HEK293 (cell line): Measurements from ENCODE around the gene TAS2R50.

ENCODE experiments used
- CTCF ChIA-PET: fragments of 350-600 bp; formaldehyde crosslinking; extraction: SDS; loops from one replicate; lab custom pipeline; 2021; ENCODE audit warnings: antibody characterized with exemption; lab: Yijun Ruan, JAX
- POLR2A ChIA-PET: fragments of 300-600 bp; formaldehyde crosslinking; extraction: SDS; loops from one replicate; lab custom pipeline; 2020; ENCODE audit warnings: antibody characterized with exemption, inconsistent platforms; lab: Yijun Ruan, JAX
- H3K27ac ChIP-seq: fragments of 200-500 bp; sonication (Bioruptor generic); 2 replicates; pipeline ENCODE4 v1.5.1; 2014; ENCODE audit warnings: low read depth, low read length, control low read depth, inconsistent platforms; ENCODE audit errors: extremely low read depth
- H3K36me3 ChIP-seq, 2 experiments: fragments of 200-500 bp in 1 of 2; sonication (Bioruptor generic) in 1 of 2; 1 replicate in 1 of 2; 2 replicates in 1 of 2; pipeline ENCODE4 v1.5.1; 2014 to 2017; ENCODE audit warnings: inconsistent platforms in 2 of 2, low read length in 2 of 2; ENCODE audit not compliant: control insufficient read depth in 2 of 2, insufficient read depth in 1 of 2
- H3K4me1 ChIP-seq: fragments of 200-500 bp; sonication (Bioruptor generic); 2 replicates; pipeline ENCODE4 v1.5.1; 2014; ENCODE audit warnings: mild to moderate bottlenecking, low read length, inconsistent platforms; ENCODE audit not compliant: control insufficient read depth, insufficient read depth
- H3K4me3 ChIP-seq: 2 replicates; pipeline ENCODE4 v1.5.1; 2011; ENCODE audit warnings: low read depth, mild to moderate bottlenecking, control low read depth, low read length, moderate library complexity
- H3K9me3 ChIP-seq: fragments of 200-500 bp; sonication (Bioruptor generic); 2 replicates; pipeline ENCODE4 v1.5.1; 2014; ENCODE audit warnings: low read depth, low read length, inconsistent platforms; ENCODE audit not compliant: control insufficient read depth, insufficient read depth
- BCL11B ChIP-seq: fragments of 450-650 bp; formaldehyde crosslinking; IDR thresholded peaks from 2 replicates; pipeline ENCODE4 v1.5.1; 2016; ENCODE audit warnings: low read depth, missing biosample characterization, missing genetic modification characterization
- HOXC10 ChIP-seq: sonication (generic); formaldehyde crosslinking; IDR thresholded peaks from 2 replicates; pipeline ENCODE4 v1.8.1; 2023; ENCODE audit warnings: mild to moderate bottlenecking, missing genetic modification reagents
- KLF1 ChIP-seq: fragments of 450-650 bp; formaldehyde crosslinking; IDR thresholded peaks from 2 replicates; pipeline ENCODE4 v1.5.1; 2016; ENCODE audit warnings: missing biosample characterization, missing genetic modification characterization
- KLF8 ChIP-seq: fragments of 450-650 bp; formaldehyde crosslinking; IDR thresholded peaks from 2 replicates; pipeline ENCODE4 v1.5.1; 2016; ENCODE audit warnings: missing biosample characterization, missing genetic modification characterization
- MEIS1 ChIP-seq: sonication (generic); formaldehyde crosslinking; IDR thresholded peaks from 2 replicates; pipeline ENCODE4 v1.8.1; 2022; ENCODE audit warnings: missing genetic modification reagents, mild to moderate bottlenecking, borderline replicate concordance
- RBAK ChIP-seq: fragments of 450-650 bp; formaldehyde crosslinking; IDR thresholded peaks from 2 replicates; pipeline ENCODE4 v1.5.1; 2016; ENCODE audit warnings: missing biosample characterization, missing genetic modification characterization
- REPIN1 ChIP-seq: fragments of 450-650 bp; formaldehyde crosslinking; IDR thresholded peaks from 2 replicates; pipeline ENCODE4 v1.5.1; 2017; ENCODE audit warnings: missing biosample characterization, missing genetic modification characterization, low read depth
- SCRT1 ChIP-seq: fragments of 450-650 bp; formaldehyde crosslinking; IDR thresholded peaks from 2 replicates; pipeline ENCODE4 v1.5.1; 2016; ENCODE audit warnings: missing biosample characterization, missing genetic modification characterization, borderline replicate concordance
- SP2 ChIP-seq: fragments of 450-650 bp; formaldehyde crosslinking; IDR thresholded peaks from 2 replicates; pipeline ENCODE4 v1.5.1; 2016; ENCODE audit warnings: missing biosample characterization, missing genetic modification characterization
- SP3 ChIP-seq: fragments of 450-650 bp; formaldehyde crosslinking; IDR thresholded peaks from 2 replicates; pipeline ENCODE4 v1.5.1; 2016; ENCODE audit warnings: missing biosample characterization, missing genetic modification characterization
- SP7 ChIP-seq: fragments of 450-650 bp; formaldehyde crosslinking; IDR thresholded peaks from 2 replicates; pipeline ENCODE4 v1.5.1; 2016; ENCODE audit warnings: missing biosample characterization, missing genetic modification characterization
- ZBTB1 ChIP-seq: fragments of 450-650 bp; formaldehyde crosslinking; IDR thresholded peaks from 2 replicates; pipeline ENCODE4 v1.5.1; 2016; ENCODE audit warnings: missing biosample characterization, missing genetic modification characterization
- ZNF10 ChIP-seq: fragments of 450-650 bp; formaldehyde crosslinking; IDR thresholded peaks from 2 replicates; pipeline ENCODE4 v1.5.1; 2017; ENCODE audit warnings: missing biosample characterization, missing genetic modification characterization
- ZNF174 ChIP-seq: fragments of 450-650 bp; formaldehyde crosslinking; IDR thresholded peaks from 2 replicates; pipeline ENCODE4 v1.5.0; 2017; ENCODE audit warnings: missing biosample characterization, mild to moderate bottlenecking, missing genetic modification characterization
- ZNF175 ChIP-seq: fragments of 450-650 bp; formaldehyde crosslinking; IDR thresholded peaks from 2 replicates; pipeline ENCODE4 v1.5.1; 2016; ENCODE audit warnings: missing biosample characterization, missing genetic modification characterization
- ZNF184 ChIP-seq: fragments of 450-650 bp; IDR thresholded peaks from 2 replicates; pipeline ENCODE4 v1.5.1; 2018; ENCODE audit warnings: missing biosample characterization, mild to moderate bottlenecking, missing genetic modification characterization
- ZNF19 ChIP-seq: fragments of 450-650 bp; formaldehyde crosslinking; IDR thresholded peaks from 2 replicates; pipeline ENCODE4; 2016; ENCODE audit warnings: missing biosample characterization, missing genetic modification characterization, low read depth
- ZNF2 ChIP-seq: fragments of 450-650 bp; formaldehyde crosslinking; IDR thresholded peaks from 2 replicates; pipeline ENCODE4 v1.5.1; 2016; ENCODE audit warnings: missing biosample characterization, missing genetic modification characterization
- ZNF211 ChIP-seq: fragments of 450-650 bp; formaldehyde crosslinking; IDR thresholded peaks from 2 replicates; pipeline ENCODE4 v1.5.1; 2016; ENCODE audit warnings: low read depth, missing biosample characterization, missing genetic modification characterization
- ZNF214 ChIP-seq: fragments of 450-650 bp; formaldehyde crosslinking; IDR thresholded peaks from 2 replicates; pipeline ENCODE4 v1.5.1; 2017; ENCODE audit warnings: missing biosample characterization, mild to moderate bottlenecking, missing genetic modification characterization, borderline replicate concordance
- ZNF221 ChIP-seq: fragments of 450-650 bp; formaldehyde crosslinking; IDR thresholded peaks from 2 replicates; pipeline ENCODE4 v1.5.1; 2017; ENCODE audit warnings: missing biosample characterization, missing genetic modification characterization, borderline replicate concordance
- ZNF24 ChIP-seq: fragments of 450-650 bp; formaldehyde crosslinking; IDR thresholded peaks from 2 replicates; pipeline ENCODE4 v1.5.1; 2016; ENCODE audit warnings: missing biosample characterization, missing genetic modification characterization
- ZNF292 ChIP-seq: fragments of 450-650 bp; formaldehyde crosslinking; IDR thresholded peaks from 2 replicates; pipeline ENCODE4 v1.5.1; 2016; ENCODE audit warnings: low read depth, missing biosample characterization, missing genetic modification characterization, borderline replicate concordance
- ZNF302 ChIP-seq: fragments of 450-650 bp; formaldehyde crosslinking; IDR thresholded peaks from 2 replicates; pipeline ENCODE4 v1.5.1; 2016; ENCODE audit warnings: missing biosample characterization, missing genetic modification characterization, low read depth
- ZNF335 ChIP-seq: fragments of 450-650 bp; formaldehyde crosslinking; conservative IDR thresholded peaks from 2 replicates; pipeline ENCODE4 v1.5.1; 2016; ENCODE audit warnings: missing biosample characterization, missing genetic modification characterization
- ZNF391 ChIP-seq: fragments of 450-650 bp; formaldehyde crosslinking; IDR thresholded peaks from 2 replicates; pipeline ENCODE4 v1.5.1; 2016; ENCODE audit warnings: low read depth, missing biosample characterization, missing genetic modification characterization, borderline replicate concordance
- ZNF416 ChIP-seq: fragments of 450-650 bp; formaldehyde crosslinking; IDR thresholded peaks from 2 replicates; pipeline ENCODE4 v1.5.1; 2016; ENCODE audit warnings: missing biosample characterization, missing genetic modification characterization
- ZNF529 ChIP-seq: fragments of 450-650 bp; formaldehyde crosslinking; IDR thresholded peaks from 2 replicates; pipeline ENCODE4 v1.5.1; 2017; ENCODE audit warnings: missing genetic modification characterization, missing biosample characterization; ENCODE audit not compliant: insufficient replicate concordance
- ZSCAN16 ChIP-seq: fragments of 450-650 bp; formaldehyde crosslinking; IDR thresholded peaks from 2 replicates; pipeline ENCODE4 v1.5.1; 2016; ENCODE audit warnings: missing biosample characterization, missing genetic modification characterization
- TF ChIP-seq, protein P1 (sequence below): fragments of 450-650 bp; formaldehyde crosslinking; IDR thresholded peaks from 2 replicates; pipeline ENCODE4 v1.5.1; 2016; ENCODE audit warnings: missing biosample characterization, missing genetic modification characterization
- TF ChIP-seq, protein P2 (sequence below): fragments of 450-650 bp; formaldehyde crosslinking; IDR thresholded peaks from 2 replicates; pipeline ENCODE4 v1.5.1; 2016; ENCODE audit warnings: missing biosample characterization, missing genetic modification characterization
- TF ChIP-seq, protein P3 (sequence below): fragments of 450-650 bp; formaldehyde crosslinking; IDR thresholded peaks from 2 replicates; pipeline ENCODE4 v1.5.1; 2016; ENCODE audit warnings: missing biosample characterization, missing genetic modification characterization, borderline replicate concordance
- TF ChIP-seq, protein P4 (sequence below): fragments of 450-650 bp; formaldehyde crosslinking; IDR thresholded peaks from 2 replicates; pipeline ENCODE4 v1.5.1; 2017; ENCODE audit warnings: missing biosample characterization, mild to moderate bottlenecking, missing genetic modification characterization, moderate library complexity

TAS2R50 gene

DNA sequence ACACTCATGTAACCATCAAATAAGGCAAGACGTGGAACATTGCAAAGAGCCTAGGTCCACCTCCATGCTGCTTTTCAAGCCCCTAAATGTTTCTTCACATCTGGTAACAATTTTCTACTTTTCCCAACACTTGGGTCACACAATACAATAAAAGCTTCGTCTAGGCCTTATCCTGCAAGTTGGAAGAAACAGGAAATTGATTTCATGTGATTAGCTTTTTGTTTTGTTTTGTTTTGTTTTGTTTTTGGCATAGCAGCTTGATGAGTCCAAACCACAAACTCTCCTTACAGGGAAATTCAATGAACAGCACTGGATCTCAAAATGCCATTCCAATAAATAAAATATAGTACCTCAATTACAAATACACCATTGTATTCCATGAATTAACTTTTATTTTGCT is 19.3 kb downstream of the TAS2R50 start:
- no peak for TF ChIP-seq SP7 (tag by site-specific recombination)
- TF ChIP-seq ZNF302 (tag by site-specific recombination): no peak
- TF ChIP-seq ZNF391 (tag by site-specific recombination): no peak
- TF ChIP-seq SCRT1: no peak
- TF ChIP-seq ZNF10 (tag by site-specific recombination): no peak
- no peak for TF ChIP-seq ZSCAN16 (tag by site-specific recombination)
- no peak for TF ChIP-seq SP2
- TF ChIP-seq, protein P1, sequence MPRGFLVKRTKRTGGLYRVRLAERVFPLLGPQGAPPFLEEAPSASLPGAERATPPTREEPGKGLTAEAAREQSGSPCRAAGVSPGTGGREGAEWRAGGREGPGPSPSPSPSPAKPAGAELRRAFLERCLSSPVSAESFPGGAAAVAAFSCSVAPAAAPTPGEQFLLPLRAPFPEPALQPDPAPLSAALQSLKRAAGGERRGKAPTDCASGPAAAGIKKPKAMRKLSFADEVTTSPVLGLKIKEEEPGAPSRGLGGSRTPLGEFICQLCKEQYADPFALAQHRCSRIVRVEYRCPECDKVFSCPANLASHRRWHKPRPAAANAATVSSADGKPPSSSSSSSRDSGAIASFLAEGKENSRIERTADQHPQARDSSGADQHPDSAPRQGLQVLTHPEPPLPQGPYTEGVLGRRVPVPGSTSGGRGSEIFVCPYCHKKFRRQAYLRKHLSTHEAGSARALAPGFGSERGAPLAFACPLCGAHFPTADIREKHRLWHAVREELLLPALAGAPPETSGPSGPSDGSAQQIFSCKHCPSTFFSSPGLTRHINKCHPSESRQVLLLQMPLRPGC (tag by site-specific recombination): no peak
- TF ChIP-seq KLF1 (tag by site-specific recombination): no peak
- no peak for TF ChIP-seq ZNF529 (tag by site-specific recombination)
- TF ChIP-seq ZNF19 (tag by site-specific recombination): no peak
- TF ChIP-seq KLF8 (tag by site-specific recombination): no peak
- TF ChIP-seq HOXC10 (CRISPR knock-in tag): no peak
- no peak for TF ChIP-seq SP3 (tag by site-specific recombination)
- no peak for TF ChIP-seq BCL11B
- TF ChIP-seq ZNF175: no peak
- TF ChIP-seq RBAK (tag by site-specific recombination): no peak
- TF ChIP-seq ZNF221 (tag by site-specific recombination): no peak
- CTCF ChIA-PET: no interaction called here
- no peak overlapping the region for H3K4me3 ChIP-seq

DNA sequence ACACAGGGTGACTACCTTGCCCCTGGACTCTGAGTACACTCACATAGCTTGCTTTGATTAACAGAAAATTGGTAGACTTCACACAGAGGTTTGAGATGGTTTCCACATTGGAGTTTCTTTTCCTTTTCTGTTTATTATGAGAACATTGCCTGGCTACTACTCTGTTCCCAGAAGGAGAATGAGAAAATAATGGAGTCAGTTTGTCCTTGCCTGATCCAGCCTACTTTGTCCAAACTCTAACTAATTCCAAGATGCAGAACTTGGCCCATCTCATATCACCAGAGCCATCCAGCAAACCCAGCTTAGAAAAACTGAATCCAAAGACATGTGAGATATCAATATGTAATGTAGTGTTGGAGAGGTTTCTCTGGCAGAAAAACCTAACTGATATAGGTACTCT is 20.4 kb downstream of the TAS2R50 start:
- no peak overlapping the region for H3K27ac ChIP-seq
- no peaks in the 10 kb centered on the region for H3K9me3 ChIP-seq
- H3K4me3 ChIP-seq: no peak overlapping the region
- CTCF ChIA-PET: interaction anchor here (0.6 kb wide), 1 partner anchor 22 kb away, joined by 4 read pairs; no protein-coding TSS in a partner anchor
- POLR2A ChIA-PET: no interaction called here
- H3K4me1 ChIP-seq: no peaks in the 10 kb centered on the region
- no peaks in the 10 kb centered on the region for H3K36me3 ChIP-seq
- TF ChIP-seq ZNF24 (tag by site-specific recombination) (no peak), ZNF211 (tag by site-specific recombination) (no peak), ZNF214 (no peak), SP2 (no peak), ZBTB1 (tag by site-specific recombination) (no peak), ZNF416 (tag by site-specific recombination) (no peak), ZNF292 (tag by site-specific recombination) (no peak), ZNF184 (tag by site-specific recombination) (no peak), MEIS1 (no peak), ZNF335 (tag by site-specific recombination) (no peak), REPIN1 (tag by site-specific recombination) (no peak), ZNF2 (no peak), ZNF19 (tag by site-specific recombination) (no peak), ZNF174 (tag by site-specific recombination) (no peak)
- TF ChIP-seq, protein P2, sequence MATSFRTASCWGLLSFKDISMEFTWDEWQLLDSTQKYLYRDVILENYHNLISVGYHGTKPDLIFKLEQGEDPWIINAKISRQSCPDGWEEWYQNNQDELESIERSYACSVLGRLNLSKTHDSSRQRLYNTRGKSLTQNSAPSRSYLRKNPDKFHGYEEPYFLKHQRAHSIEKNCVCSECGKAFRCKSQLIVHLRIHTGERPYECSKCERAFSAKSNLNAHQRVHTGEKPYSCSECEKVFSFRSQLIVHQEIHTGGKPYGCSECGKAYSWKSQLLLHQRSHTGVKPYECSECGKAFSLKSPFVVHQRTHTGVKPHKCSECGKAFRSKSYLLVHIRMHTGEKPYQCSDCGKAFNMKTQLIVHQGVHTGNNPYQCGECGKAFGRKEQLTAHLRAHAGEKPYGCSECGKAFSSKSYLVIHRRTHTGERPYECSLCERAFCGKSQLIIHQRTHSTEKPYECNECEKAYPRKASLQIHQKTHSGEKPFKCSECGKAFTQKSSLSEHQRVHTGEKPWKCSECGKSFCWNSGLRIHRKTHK (tag by site-specific recombination): no peak
- TF ChIP-seq, protein P3, sequence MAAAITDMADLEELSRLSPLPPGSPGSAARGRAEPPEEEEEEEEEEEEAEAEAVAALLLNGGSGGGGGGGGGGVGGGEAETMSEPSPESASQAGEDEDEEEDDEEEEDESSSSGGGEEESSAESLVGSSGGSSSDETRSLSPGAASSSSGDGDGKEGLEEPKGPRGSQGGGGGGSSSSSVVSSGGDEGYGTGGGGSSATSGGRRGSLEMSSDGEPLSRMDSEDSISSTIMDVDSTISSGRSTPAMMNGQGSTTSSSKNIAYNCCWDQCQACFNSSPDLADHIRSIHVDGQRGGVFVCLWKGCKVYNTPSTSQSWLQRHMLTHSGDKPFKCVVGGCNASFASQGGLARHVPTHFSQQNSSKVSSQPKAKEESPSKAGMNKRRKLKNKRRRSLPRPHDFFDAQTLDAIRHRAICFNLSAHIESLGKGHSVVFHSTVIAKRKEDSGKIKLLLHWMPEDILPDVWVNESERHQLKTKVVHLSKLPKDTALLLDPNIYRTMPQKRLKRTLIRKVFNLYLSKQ (tag by site-specific recombination): no peak
- TF ChIP-seq, protein P4, sequence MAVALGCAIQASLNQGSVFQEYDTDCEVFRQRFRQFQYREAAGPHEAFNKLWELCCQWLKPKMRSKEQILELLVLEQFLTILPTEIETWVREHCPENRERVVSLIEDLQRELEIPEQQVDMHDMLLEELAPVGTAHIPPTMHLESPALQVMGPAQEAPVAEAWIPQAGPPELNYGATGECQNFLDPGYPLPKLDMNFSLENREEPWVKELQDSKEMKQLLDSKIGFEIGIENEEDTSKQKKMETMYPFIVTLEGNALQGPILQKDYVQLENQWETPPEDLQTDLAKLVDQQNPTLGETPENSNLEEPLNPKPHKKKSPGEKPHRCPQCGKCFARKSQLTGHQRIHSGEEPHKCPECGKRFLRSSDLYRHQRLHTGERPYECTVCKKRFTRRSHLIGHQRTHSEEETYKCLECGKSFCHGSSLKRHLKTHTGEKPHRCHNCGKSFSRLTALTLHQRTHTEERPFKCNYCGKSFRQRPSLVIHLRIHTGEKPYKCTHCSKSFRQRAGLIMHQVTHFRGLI (tag by site-specific recombination): no peak

More for the DNA sequence above, 19.3 kb downstream of the TAS2R50 start:
- Histone ChIP-seq H3K27ac (no peak overlapping the region), H3K36me3 (no peaks in the 10 kb centered on the region), H3K4me1 (no peaks in the 10 kb centered on the region), H3K9me3 (no peaks in the 10 kb centered on the region)
- POLR2A ChIA-PET: no interaction called here
